ENCODE data around the gene MAB21L2.

GRCh38 chr4:150598909-150599308 lies 17.0 kb downstream of the MAB21L2 start:
- TF ChIP-seq POLR2AphosphoS5 (IDR thresholded peaks at IDR 0.05) (no peak), CTCF (IDR thresholded peaks at IDR 0.05 in 8 of 11, conservative IDR thresholded peaks at IDR 0.05 in 3 of 11) (no peak)

Measured in spleen (tissue), 7 donors.